NCI-H128 (cell line): ENCODE results near the gene PARD3.
"Not testable (repeated sequence)": the region's sequence is repeated elsewhere in the genome, so short reads cannot be mapped to it uniquely, and the experiment has no call there.

Experiments used
- DNase-seq: peaks from one replicate; lab custom pipeline; 2025; ENCODE audit not compliant: unreplicated experiment; lab: John Stamatoyannopoulos, UW

PARD3 gene

GRCh38 chr10:34406463-34407323, 408.4 kb downstream of the PARD3 start:
- no peak for DNase-seq

GRCh38 chr10:34405611-34406462, 409.3 kb downstream of the PARD3 start:
- DNase-seq, result no peak

- DNase-seq, result no peak
Observed at GRCh38 chr10:34403512-34403911, 411.6 kb downstream of the PARD3 start.

- DNase-seq, result no peak
Observed at GRCh38 chr10:34400075-34400474, 415.0 kb downstream of the PARD3 start.

GRCh38 chr10:34399013-34399412, 416.1 kb downstream of the PARD3 start:
- no peak for DNase-seq

GRCh38 chr10:34397324-34397723, 417.8 kb downstream of the PARD3 start:
- no peak for DNase-seq

GRCh38 chr10:34396663-34397062, 418.4 kb downstream of the PARD3 start:
- no peak for DNase-seq

GRCh38 chr10:34392641-34393170, 422.4 kb downstream of the PARD3 start:
- DNase-seq, result no peak

GRCh38 chr10:34391168-34391567, 423.9 kb downstream of the PARD3 start:
- DNase-seq, result not testable (repeated sequence)

GRCh38 chr10:34389801-34390200, 425.3 kb downstream of the PARD3 start:
- DNase-seq, result no peak

- no peak for DNase-seq
Observed at GRCh38 chr10:34386921-34387320, 428.2 kb downstream of the PARD3 start.

- DNase-seq, result no peak
Observed at GRCh38 chr10:34384372-34384771, 430.7 kb downstream of the PARD3 start.

GRCh38 chr10:34382626-34383025, 432.5 kb downstream of the PARD3 start:
- no peak for DNase-seq

GRCh38 chr10:34380856-34381255, 434.2 kb downstream of the PARD3 start:
- no peak for DNase-seq

- no peak for DNase-seq
Observed at GRCh38 chr10:34378297-34378696, 436.8 kb downstream of the PARD3 start.

- no peak for DNase-seq
Observed at GRCh38 chr10:34377833-34378232, 437.3 kb downstream of the PARD3 start.

GRCh38 chr10:34374356-34375045, 440.6 kb downstream of the PARD3 start:
- no peak for DNase-seq

GRCh38 chr10:34373211-34373610, 441.9 kb downstream of the PARD3 start:
- DNase-seq, result no peak

- no peak for DNase-seq
Observed at GRCh38 chr10:34372509-34372908, 442.6 kb downstream of the PARD3 start.

GRCh38 chr10:34370126-34370525, 445.0 kb downstream of the PARD3 start:
- no peak for DNase-seq

GRCh38 chr10:34369120-34369519, 446.0 kb downstream of the PARD3 start:
- no peak for DNase-seq
